GM23338 (cell line): ENCODE data around the gene LRP11. TPM values are rescaled to one million over a fixed set of nuclear protein-coding genes. Genes with fewer than 3 reads are reported as not detected.
A peak's percentile ranks its signal among the peaks of the same experiment; 100 is the strongest.

Source experiments
- ATAC-seq: fragments of 200-7000 bp; cut with Tn5 transposase; 3 replicates; pipeline ENCODE4 v1.9.1; 2020
- DNase-seq: peaks from one replicate; pipeline ENCODE4 v3.0.0-alpha.2; 2015; ENCODE audit warnings: low spot score
- H2AFZ ChIP-seq: fragments of 200-600 bp; sonication (generic); 2 replicates; pipeline ENCODE4 v1.8.0; 2016; ENCODE audit warnings: antibody characterized with exemption, mild to moderate bottlenecking, moderate library complexity
- H3F3A ChIP-seq: fragments of 200-600 bp; sonication (generic); replicated peaks from 2 replicates; pipeline ENCODE4 v1.8.0; 2017; ENCODE audit warnings: antibody characterized with exemption, mixed run types, low read depth
- H3K27ac ChIP-seq: fragments of 200-600 bp; sonication (generic); 2 replicates; pipeline ENCODE4 v1.6.1; 2016; ENCODE audit warnings: low read depth
- H3K27me3 ChIP-seq: fragments of 200-600 bp; sonication (generic); 2 replicates; pipeline ENCODE4 v1.8.0; 2016; ENCODE audit warnings: mild to moderate bottlenecking, mixed run types, moderate library complexity; ENCODE audit not compliant: insufficient read depth
- H3K36me3 ChIP-seq: fragments of 200-600 bp; sonication (generic); 2 replicates; pipeline ENCODE4 v1.8.0; 2016; ENCODE audit warnings: mild to moderate bottlenecking; ENCODE audit not compliant: insufficient read depth
- H3K4me1 ChIP-seq: fragments of 200-600 bp; sonication (generic); 2 replicates; pipeline ENCODE4 v1.8.0; 2016; ENCODE audit warnings: mild to moderate bottlenecking, moderate library complexity; ENCODE audit not compliant: insufficient read depth
- H3K4me2 ChIP-seq: fragments of 200-600 bp; sonication (generic); 2 replicates; pipeline ENCODE4 v1.7.1; 2017; ENCODE audit warnings: mixed run types
- H3K4me3 ChIP-seq: fragments of 200-600 bp; sonication (generic); 2 replicates; pipeline ENCODE4 v1.6.1; 2016; ENCODE audit warnings: mixed run types
- H3K79me2 ChIP-seq: fragments of 200-600 bp; sonication (generic); replicated peaks from 2 replicates; pipeline ENCODE4 v1.8.0; 2017; ENCODE audit warnings: mild to moderate bottlenecking; ENCODE audit not compliant: insufficient read depth
- H3K9me2 ChIP-seq: fragments of 200-600 bp; sonication (generic); 2 replicates; pipeline ENCODE4 v1.8.0; 2017; ENCODE audit not compliant: insufficient read depth
- H4K20me1 ChIP-seq: fragments of 200-600 bp; sonication (generic); replicated peaks from 2 replicates; pipeline ENCODE4 v1.8.0; 2017; ENCODE audit warnings: mild to moderate bottlenecking; ENCODE audit not compliant: insufficient read depth
- H3K27ac Mint-ChIP-seq: 2 replicates; pipeline ENCODE4 v1.8.0; 2020; ENCODE audit warnings: inconsistent platforms, mild to moderate bottlenecking, moderate library complexity, mixed read lengths
- H3K27me3 Mint-ChIP-seq: 3 replicates; pipeline ENCODE4 v1.8.0; 2022; ENCODE audit warnings: low read depth, mild to moderate bottlenecking, moderate library complexity, mixed read lengths, inconsistent platforms; ENCODE audit not compliant: insufficient read depth, poor library complexity
- H3K36me3 Mint-ChIP-seq: 3 replicates; pipeline ENCODE4 v1.8.0; 2021; ENCODE audit warnings: low read depth, mild to moderate bottlenecking, inconsistent platforms, moderate library complexity, mixed read lengths
- H3K4me1 Mint-ChIP-seq: 3 replicates; pipeline ENCODE4 v1.8.0; 2020; ENCODE audit warnings: mild to moderate bottlenecking, inconsistent platforms, mixed read lengths
- H3K4me3 Mint-ChIP-seq: 3 replicates; pipeline ENCODE4 v1.8.0; 2021; ENCODE audit warnings: moderate library complexity, mild to moderate bottlenecking, inconsistent platforms, mixed read lengths
- H3K9me3 Mint-ChIP-seq: 3 replicates; pipeline ENCODE4 v1.8.0; 2020; ENCODE audit warnings: moderate library complexity, mild to moderate bottlenecking, inconsistent platforms, mixed read lengths
- CREB1 ChIP-seq: fragments of 250-450 bp; sonication (Bioruptor Pico); IDR thresholded peaks from 2 replicates; pipeline ENCODE4 v1.5.0; 2020; ENCODE audit warnings: low read depth, mild to moderate bottlenecking, moderate library complexity
- ETS1 ChIP-seq: IDR thresholded peaks from 2 replicates; pipeline ENCODE4 v1.6.1; 2016; ENCODE audit warnings: antibody characterized with exemption
- EZH2 ChIP-seq: fragments of 200-600 bp; sonication (generic); IDR thresholded peaks from one replicate; pipeline ENCODE4 v1.8.0; 2017; ENCODE audit warnings: antibody characterized with exemption, mild to moderate bottlenecking, low read depth; ENCODE audit not compliant: unreplicated experiment
- EZH2phosphoT487 ChIP-seq: fragments of 200-600 bp; sonication (generic); IDR thresholded peaks from one replicate; pipeline ENCODE4 v1.8.1; 2018; ENCODE audit warnings: antibody characterized with exemption; ENCODE audit not compliant: unreplicated experiment
- JUNB ChIP-seq: IDR thresholded peaks from one replicate; pipeline ENCODE4 v1.6.1; 2016; ENCODE audit warnings: antibody characterized with exemption; ENCODE audit not compliant: unreplicated experiment
- STAT1 ChIP-seq: IDR thresholded peaks from one replicate; pipeline ENCODE4 v1.6.1; 2016; ENCODE audit warnings: antibody characterized with exemption; ENCODE audit not compliant: unreplicated experiment
- ZNF331 ChIP-seq: fragments of 250-450 bp; sonication (Bioruptor Pico); IDR thresholded peaks from 2 replicates; pipeline ENCODE4 v1.5.0; 2020; ENCODE audit warnings: low read depth, mild to moderate bottlenecking, moderate library complexity
- polyA plus RNA-seq: library from polyadenylated mRNA; unstranded; fragments of >200 nt; fragmentation: Nextera tagmentation; extraction: Ambion mirVana; gene quantifications from 2 replicates; pipeline ENCODE4 v1.2.1, GENCODE V29; 2016
- total RNA-seq: library from RNA; depleted of rRNA; stranded (reverse); fragments of >200 nt; shearing (Covaris generic); gene quantifications from 2 replicates; pipeline ENCODE4 v1.2.3, GENCODE V29; 2014
- TF ChIP-seq, protein P1 (sequence below): fragments of 250-450 bp; sonication (Bioruptor Pico); IDR thresholded peaks from 2 replicates; pipeline ENCODE4 v1.5.0; 2020; ENCODE audit warnings: mild to moderate bottlenecking, moderate library complexity
- TF ChIP-seq, protein P2 (sequence below), 2 experiments: fragments of 200-600 bp in 1 of 2; sonication (generic) in 1 of 2; conservative IDR thresholded peaks; 2 replicates each; pipeline versions ENCODE4 v1.5.1 to v1.6.1; 2016 to 2017; ENCODE audit warnings: antibody characterized with exemption in 2 of 2, low read depth in 2 of 2, mild to moderate bottlenecking in 2 of 2, moderate library complexity in 1 of 2

LRP11 gene
- total and polyA plus RNA-seq, 2 experiments from 2014 or later: 10.8 to 37.1 TPM

- TF ChIP-seq, protein P1, sequence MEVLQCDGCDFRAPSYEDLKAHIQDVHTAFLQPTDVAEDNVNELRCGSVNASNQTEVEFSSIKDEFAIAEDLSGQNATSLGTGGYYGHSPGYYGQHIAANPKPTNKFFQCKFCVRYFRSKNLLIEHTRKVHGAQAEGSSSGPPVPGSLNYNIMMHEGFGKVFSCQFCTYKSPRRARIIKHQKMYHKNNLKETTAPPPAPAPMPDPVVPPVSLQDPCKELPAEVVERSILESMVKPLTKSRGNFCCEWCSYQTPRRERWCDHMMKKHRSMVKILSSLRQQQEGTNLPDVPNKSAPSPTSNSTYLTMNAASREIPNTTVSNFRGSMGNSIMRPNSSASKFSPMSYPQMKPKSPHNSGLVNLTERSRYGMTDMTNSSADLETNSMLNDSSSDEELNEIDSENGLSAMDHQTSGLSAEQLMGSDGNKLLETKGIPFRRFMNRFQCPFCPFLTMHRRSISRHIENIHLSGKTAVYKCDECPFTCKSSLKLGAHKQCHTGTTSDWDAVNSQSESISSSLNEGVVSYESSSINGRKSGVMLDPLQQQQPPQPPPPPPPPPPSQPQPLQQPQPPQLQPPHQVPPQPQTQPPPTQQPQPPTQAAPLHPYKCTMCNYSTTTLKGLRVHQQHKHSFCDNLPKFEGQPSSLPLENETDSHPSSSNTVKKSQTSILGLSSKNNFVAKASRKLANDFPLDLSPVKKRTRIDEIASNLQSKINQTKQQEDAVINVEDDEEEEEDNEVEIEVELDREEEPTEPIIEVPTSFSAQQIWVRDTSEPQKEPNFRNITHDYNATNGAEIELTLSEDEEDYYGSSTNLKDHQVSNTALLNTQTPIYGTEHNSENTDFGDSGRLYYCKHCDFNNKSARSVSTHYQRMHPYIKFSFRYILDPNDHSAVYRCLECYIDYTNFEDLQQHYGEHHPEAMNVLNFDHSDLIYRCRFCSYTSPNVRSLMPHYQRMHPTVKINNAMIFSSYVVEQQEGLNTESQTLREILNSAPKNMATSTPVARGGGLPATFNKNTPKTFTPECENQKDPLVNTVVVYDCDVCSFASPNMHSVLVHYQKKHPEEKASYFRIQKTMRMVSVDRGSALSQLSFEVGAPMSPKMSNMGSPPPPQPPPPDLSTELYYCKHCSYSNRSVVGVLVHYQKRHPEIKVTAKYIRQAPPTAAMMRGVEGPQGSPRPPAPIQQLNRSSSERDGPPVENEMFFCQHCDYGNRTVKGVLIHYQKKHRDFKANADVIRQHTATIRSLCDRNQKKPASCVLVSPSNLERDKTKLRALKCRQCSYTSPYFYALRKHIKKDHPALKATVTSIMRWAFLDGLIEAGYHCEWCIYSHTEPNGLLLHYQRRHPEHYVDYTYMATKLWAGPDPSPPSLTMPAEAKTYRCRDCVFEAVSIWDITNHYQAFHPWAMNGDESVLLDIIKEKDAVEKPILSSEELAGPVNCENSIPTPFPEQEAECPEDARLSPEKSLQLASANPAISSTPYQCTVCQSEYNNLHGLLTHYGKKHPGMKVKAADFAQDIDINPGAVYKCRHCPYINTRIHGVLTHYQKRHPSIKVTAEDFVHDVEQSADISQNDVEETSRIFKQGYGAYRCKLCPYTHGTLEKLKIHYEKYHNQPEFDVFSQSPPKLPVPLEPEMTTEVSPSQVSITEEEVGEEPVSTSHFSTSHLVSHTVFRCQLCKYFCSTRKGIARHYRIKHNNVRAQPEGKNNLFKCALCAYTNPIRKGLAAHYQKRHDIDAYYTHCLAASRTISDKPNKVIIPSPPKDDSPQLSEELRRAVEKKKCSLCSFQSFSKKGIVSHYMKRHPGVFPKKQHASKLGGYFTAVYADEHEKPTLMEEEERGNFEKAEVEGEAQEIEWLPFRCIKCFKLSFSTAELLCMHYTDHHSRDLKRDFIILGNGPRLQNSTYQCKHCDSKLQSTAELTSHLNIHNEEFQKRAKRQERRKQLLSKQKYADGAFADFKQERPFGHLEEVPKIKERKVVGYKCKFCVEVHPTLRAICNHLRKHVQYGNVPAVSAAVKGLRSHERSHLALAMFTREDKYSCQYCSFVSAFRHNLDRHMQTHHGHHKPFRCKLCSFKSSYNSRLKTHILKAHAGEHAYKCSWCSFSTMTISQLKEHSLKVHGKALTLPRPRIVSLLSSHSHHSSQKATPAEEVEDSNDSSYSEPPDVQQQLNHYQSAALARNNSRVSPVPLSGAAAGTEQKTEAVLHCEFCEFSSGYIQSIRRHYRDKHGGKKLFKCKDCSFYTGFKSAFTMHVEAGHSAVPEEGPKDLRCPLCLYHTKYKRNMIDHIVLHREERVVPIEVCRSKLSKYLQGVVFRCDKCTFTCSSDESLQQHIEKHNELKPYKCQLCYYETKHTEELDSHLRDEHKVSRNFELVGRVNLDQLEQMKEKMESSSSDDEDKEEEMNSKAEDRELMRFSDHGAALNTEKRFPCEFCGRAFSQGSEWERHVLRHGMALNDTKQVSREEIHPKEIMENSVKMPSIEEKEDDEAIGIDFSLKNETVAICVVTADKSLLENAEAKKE (CRISPR knock-in tag): no peak
- no peak for TF ChIP-seq ETS1
- TF ChIP-seq CREB1 (CRISPR knock-in tag): no peak
These were observed 54.4 kb downstream of the LRP11 start (continued) for GRCh38 chr6:149809798-149810197.

- Histone ChIP-seq H3K4me1 (no peaks in the 10 kb centered on the region), H3K4me3 (no peak overlapping the region), H3K9me2 (no peaks in the 10 kb centered on the region), H3K36me3 (peaks cover 3% of the 10 kb centered on the region; the same call in 1 of the 2 replicates), H4K20me1 (no peaks in the 10 kb centered on the region; the same call in 1 of the 2 replicates), H3K27me3 (no peaks in the 10 kb centered on the region), H3K79me2 (no peaks in the 10 kb centered on the region), H2AFZ (no peak overlapping the region), H3K27ac (0 out of 2 replicates have a peak overlapping the region, but pooled peaks have one; percentile 45), H3F3A (no peaks in the 10 kb centered on the region), H3K4me2 (no peak overlapping the region)
- Mint-ChIP-seq H3K4me1 (no peaks in the 10 kb centered on the region), H3K27me3 (no peaks in the 10 kb centered on the region), H3K36me3 (peaks cover 4% of the 10 kb centered on the region; the same call in 2 of the 3 replicates), H3K4me3 (no peak overlapping the region), H3K27ac (no peak overlapping the region), H3K9me3 (no peaks in the 10 kb centered on the region)
- ATAC-seq: no peak
- no peak for DNase-seq
- TF ChIP-seq STAT1 (no peak), ZNF331 (CRISPR knock-in tag) (no peak), EZH2 (no peak), JUNB (no peak), CREB1 (CRISPR knock-in tag) (no peak), EZH2phosphoT487 (no peak)
- TF ChIP-seq, protein P2, sequence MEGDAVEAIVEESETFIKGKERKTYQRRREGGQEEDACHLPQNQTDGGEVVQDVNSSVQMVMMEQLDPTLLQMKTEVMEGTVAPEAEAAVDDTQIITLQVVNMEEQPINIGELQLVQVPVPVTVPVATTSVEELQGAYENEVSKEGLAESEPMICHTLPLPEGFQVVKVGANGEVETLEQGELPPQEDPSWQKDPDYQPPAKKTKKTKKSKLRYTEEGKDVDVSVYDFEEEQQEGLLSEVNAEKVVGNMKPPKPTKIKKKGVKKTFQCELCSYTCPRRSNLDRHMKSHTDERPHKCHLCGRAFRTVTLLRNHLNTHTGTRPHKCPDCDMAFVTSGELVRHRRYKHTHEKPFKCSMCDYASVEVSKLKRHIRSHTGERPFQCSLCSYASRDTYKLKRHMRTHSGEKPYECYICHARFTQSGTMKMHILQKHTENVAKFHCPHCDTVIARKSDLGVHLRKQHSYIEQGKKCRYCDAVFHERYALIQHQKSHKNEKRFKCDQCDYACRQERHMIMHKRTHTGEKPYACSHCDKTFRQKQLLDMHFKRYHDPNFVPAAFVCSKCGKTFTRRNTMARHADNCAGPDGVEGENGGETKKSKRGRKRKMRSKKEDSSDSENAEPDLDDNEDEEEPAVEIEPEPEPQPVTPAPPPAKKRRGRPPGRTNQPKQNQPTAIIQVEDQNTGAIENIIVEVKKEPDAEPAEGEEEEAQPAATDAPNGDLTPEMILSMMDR (conservative IDR thresholded peaks at IDR 0.05; ENCODE audit: low read depth in 2 of 2): no peak
These were observed 58.0 kb downstream of the LRP11 start for GRCh38 chr6:149806127-149806526.
